Dendritic cell treated with granulocyte-macrophage colony-stimulating factor and Interleukin-4, amounts not matched to agents 40 ng/mL and 50 ng/mL, for 4 days (primary cell): ENCODE measurements around the gene ZFC3H1.

ENCODE experiments used
- H3K27ac Mint-ChIP-seq: one replicate; pipeline ENCODE4 v1.8.0; 2022; ENCODE audit warnings: mild to moderate bottlenecking, mixed read lengths
- H3K27me3 Mint-ChIP-seq: one replicate; pipeline ENCODE4 v1.8.0; 2022; ENCODE audit warnings: mild to moderate bottlenecking, mixed read lengths
- H3K36me3 Mint-ChIP-seq: one replicate; pipeline ENCODE4 v1.8.0; 2022; ENCODE audit warnings: low read depth, mixed read lengths
- H3K4me1 Mint-ChIP-seq: one replicate; pipeline ENCODE4 v1.8.0; 2022; ENCODE audit warnings: low read depth, mixed read lengths
- H3K4me3 Mint-ChIP-seq: one replicate; pipeline ENCODE4 v1.8.0; 2022; ENCODE audit warnings: mild to moderate bottlenecking, moderate library complexity, mixed read lengths
- H3K9me3 Mint-ChIP-seq: one replicate; pipeline ENCODE4 v1.8.0; 2022; ENCODE audit warnings: mixed read lengths
- intact Hi-C: fragments of 100-400 bp; cut with micrococcal nuclease; formaldehyde crosslinking; loops from one replicate; pipeline ENCODE4 v1.15.0; 2022

Gene ZFC3H1

DNA sequence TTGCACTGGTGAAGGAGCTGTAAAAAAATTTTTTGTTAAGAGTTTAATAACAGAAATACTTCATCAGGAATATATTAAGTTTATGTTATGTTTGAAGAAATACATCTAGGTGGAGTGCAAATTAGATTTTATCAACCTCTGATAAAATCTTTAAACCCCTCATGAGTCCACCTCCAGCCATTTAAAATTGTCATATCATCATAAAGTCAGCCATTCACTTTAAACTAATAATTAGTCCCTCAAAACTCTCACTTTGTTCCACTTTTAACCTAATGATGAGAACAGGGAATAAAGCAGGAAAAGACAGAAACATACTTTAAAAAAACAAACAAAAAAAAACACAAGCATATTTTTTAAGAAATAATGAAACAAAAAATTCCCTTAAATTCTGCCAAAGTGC lies 25.1 kb downstream of the ZFC3H1 start:
- Mint-ChIP-seq H3K36me3 (peaks cover 96% of the 10 kb centered on the region), H3K4me1 (peaks cover 11% of the 10 kb centered on the region), H3K27me3 (no peaks in the 10 kb centered on the region), H3K27ac (no peak overlapping the region), H3K9me3 (no peaks in the 10 kb centered on the region), H3K4me3 (no peak overlapping the region)
- intact Hi-C loops: loop anchor here (5.0 kb wide), 1 partner anchor 221 kb away; no protein-coding TSS in a partner anchor

DNA sequence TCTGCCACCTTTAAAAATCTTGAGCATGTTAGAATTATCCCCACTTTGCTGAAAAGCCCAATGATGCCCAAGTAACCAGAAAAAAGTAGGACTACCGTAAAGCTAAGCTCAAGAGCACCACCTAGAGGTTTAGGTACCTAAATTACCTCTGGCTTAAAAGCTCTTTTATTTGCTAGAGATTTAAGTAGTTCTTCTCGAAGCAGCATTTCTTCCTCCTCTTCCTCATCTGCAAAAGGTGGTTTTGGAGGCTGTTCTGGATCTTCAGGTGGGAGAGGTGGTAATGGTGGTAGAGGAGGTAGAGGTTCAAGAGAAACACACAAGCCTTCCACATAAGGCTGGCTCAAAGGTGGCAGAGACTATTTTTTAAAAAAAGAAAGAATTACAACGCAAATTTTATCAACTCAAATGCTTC lies 26.9 kb downstream of the ZFC3H1 start:
- Mint-ChIP-seq H3K27ac (no peak overlapping the region), H3K36me3 (peaks cover 96% of the 10 kb centered on the region), H3K9me3 (no peaks in the 10 kb centered on the region), H3K27me3 (no peaks in the 10 kb centered on the region), H3K4me3 (no peak overlapping the region), H3K4me1 (peaks cover 11% of the 10 kb centered on the region)
- intact Hi-C loops: loop anchor here (5.0 kb wide), 1 partner anchor 219 kb away; no protein-coding TSS in a partner anchor

DNA sequence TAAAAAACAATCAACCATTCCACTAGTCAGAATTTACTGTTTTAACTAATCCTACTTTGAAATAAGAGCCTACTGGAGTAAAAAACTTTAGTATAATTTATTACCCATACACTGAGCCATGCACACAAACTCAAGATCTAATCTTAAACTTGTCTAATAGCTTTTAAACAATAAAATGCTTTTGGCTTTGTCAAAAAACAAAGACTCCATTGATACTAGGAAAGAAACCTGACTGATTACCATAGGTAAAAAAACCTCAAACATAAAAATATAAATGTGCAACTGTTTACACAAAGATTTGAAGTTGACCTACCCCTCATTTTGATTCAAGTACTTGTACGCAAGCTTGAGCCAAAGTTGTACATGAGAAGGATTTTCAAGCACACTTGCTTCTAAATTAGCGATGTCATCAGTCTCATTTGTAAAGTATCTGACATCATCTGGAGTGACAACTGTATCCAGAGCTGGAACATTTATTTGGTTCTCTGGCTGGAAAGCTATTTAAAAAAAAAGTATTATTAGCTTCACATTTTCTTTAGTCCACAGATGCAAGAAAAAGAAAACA lies 36.1 kb downstream of the ZFC3H1 start:
- Mint-ChIP-seq H3K4me3 (no peak overlapping the region), H3K27ac (no peak overlapping the region), H3K36me3 (peaks cover 84% of the 10 kb centered on the region), H3K27me3 (no peaks in the 10 kb centered on the region), H3K4me1 (peaks cover 6% of the 10 kb centered on the region), H3K9me3 (no peaks in the 10 kb centered on the region)
- intact Hi-C loops: no loop called here

DNA sequence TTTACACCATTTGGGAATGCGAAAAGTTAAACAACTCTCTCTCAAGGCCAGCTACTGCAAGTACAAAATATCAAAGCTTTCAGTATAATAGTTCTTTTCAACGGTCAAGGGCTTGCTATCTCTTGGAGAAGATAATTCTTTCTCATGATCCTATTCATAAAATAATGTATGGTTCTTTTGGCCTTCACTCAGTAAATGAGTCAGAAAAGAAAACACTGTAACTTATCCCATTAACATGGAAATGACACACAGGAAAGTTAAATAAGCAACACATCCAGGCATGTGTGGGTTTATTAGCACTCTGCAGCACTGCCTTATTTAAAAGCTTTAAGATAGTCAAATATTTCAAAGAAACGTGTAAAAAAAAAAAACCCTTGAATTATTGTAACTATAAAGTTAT lies 36.9 kb downstream of the ZFC3H1 start:
- Mint-ChIP-seq H3K36me3 (peaks cover 84% of the 10 kb centered on the region), H3K27ac (no peak overlapping the region), H3K4me3 (no peak overlapping the region), H3K27me3 (no peaks in the 10 kb centered on the region), H3K9me3 (no peaks in the 10 kb centered on the region), H3K4me1 (peaks cover 11% of the 10 kb centered on the region)
- intact Hi-C loops: no loop called here

DNA sequence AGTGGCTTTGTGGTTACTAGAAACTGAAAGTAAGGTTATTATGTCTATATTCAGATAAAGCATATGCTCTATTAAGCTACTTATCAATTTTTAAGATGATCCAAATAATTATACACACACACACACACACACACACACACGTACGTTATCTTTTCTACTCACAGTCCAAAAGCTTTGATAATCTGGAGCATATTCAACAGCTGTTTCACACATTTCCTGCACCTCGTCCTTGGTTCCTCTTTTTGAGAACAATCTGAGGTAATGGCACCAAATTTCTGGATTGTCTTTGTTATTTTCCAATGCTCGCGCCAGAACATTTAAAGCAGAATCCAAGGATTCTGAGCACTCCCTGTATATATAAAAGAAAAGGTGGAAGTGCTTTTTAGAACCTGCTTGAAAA lies 37.5 kb downstream of the ZFC3H1 start:
- H3K27me3 Mint-ChIP-seq: no peaks in the 10 kb centered on the region
- intact Hi-C loops: no loop called here
- peak overlapping the region; percentile 52 for H3K27ac Mint-ChIP-seq
- no peaks in the 10 kb centered on the region for H3K9me3 Mint-ChIP-seq
- H3K36me3 Mint-ChIP-seq: peaks cover 89% of the 10 kb centered on the region
- H3K4me3 Mint-ChIP-seq: no peak overlapping the region
- H3K4me1 Mint-ChIP-seq: peaks cover 17% of the 10 kb centered on the region

DNA sequence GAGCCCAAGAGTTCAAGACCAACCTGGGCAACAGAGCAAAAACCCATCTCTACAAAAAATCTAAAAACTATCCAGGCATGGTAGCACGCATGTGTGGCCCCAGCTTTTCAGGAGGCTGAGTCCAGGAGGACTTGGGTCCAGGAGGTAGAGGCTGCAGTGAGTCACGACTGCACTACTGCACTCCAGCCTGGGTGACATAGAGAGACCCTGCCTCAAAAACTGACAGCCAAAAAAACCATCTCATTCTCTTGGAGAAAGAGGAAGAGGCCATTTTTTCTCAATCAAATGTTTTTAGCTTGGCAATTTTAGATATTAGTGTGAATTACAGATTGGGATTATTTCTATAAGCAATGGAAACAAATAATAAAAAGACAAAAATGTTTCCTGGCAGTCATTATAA lies 38.2 kb downstream of the ZFC3H1 start:
- intact Hi-C loops: no loop called here
- H3K4me1 Mint-ChIP-seq: peaks cover 21% of the 10 kb centered on the region
- no peaks in the 10 kb centered on the region for H3K9me3 Mint-ChIP-seq
- H3K27me3 Mint-ChIP-seq: no peaks in the 10 kb centered on the region
- H3K4me3 Mint-ChIP-seq: no peak overlapping the region
- no peak overlapping the region for H3K27ac Mint-ChIP-seq
- peaks cover 89% of the 10 kb centered on the region for H3K36me3 Mint-ChIP-seq

DNA sequence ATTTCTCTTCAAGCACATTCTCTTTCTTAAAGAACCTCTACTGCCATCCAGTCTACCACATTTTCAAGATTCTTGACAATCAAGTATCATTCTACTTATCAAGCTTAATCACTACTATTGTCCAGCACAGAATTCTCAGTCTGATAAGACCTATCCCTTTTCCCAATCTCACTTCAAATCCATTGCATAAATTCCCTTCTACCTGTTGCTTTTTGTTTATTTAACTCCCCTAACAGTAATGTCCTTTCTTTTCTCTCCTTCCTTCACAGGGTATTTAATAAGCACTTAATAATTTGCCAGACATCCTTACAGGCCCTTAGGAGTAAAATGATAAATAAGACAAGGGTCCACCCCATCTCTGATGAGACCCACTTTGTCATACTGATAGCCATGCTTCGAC lies 41.7 kb downstream of the ZFC3H1 start:
- no peak overlapping the region for H3K4me3 Mint-ChIP-seq
- H3K27me3 Mint-ChIP-seq: no peaks in the 10 kb centered on the region
- H3K27ac Mint-ChIP-seq: peak overlapping the region; percentile 21
- H3K9me3 Mint-ChIP-seq: no peaks in the 10 kb centered on the region
- peaks cover 97% of the 10 kb centered on the region for H3K36me3 Mint-ChIP-seq
- H3K4me1 Mint-ChIP-seq: peaks cover 21% of the 10 kb centered on the region
- intact Hi-C loops: no loop called here

DNA sequence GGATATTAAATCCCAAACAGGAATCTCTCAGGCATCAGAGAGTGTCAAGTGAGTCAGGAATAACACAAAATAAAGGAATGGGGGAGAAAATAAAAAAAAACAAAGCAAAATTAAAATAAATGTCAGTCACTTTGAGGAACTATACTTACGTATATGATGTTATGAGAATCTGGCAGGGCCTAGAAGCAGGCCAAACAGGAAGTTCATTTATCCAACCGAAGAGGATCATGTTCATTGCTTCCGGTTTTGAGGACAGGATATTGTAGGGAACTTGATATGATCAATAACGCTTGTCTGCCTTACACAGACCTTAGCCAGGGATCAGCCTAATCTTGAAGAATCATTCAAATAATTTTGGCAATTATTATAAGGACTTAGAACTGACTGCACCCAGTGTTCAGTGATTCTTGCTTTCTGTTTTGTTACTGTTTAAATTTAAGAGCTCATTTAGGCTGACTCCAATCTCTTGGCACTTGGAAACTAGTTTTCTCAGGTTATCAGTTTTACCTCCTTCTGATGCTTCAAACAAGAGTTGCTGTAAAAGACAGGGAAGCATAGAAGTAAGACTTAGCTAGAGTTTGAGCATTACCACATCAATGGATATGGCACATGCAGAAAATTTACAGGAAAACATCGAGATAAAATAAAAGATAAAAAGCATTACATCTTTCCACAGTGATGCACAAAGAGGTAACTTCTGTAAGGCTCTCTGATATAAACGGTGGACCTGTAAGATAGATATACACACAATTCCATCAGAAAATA lies 53.4 kb downstream of the ZFC3H1 start:
- Mint-ChIP-seq H3K36me3 (peaks cover 89% of the 10 kb centered on the region), H3K4me1 (peaks cover 8% of the 10 kb centered on the region), H3K4me3 (no peak overlapping the region), H3K27me3 (no peaks in the 10 kb centered on the region), H3K9me3 (no peaks in the 10 kb centered on the region), H3K27ac (peak overlapping the region; percentile 68)
- intact Hi-C loops: loop anchor here (5.0 kb wide), 1 partner anchor 42 kb away; no protein-coding TSS in a partner anchor

DNA sequence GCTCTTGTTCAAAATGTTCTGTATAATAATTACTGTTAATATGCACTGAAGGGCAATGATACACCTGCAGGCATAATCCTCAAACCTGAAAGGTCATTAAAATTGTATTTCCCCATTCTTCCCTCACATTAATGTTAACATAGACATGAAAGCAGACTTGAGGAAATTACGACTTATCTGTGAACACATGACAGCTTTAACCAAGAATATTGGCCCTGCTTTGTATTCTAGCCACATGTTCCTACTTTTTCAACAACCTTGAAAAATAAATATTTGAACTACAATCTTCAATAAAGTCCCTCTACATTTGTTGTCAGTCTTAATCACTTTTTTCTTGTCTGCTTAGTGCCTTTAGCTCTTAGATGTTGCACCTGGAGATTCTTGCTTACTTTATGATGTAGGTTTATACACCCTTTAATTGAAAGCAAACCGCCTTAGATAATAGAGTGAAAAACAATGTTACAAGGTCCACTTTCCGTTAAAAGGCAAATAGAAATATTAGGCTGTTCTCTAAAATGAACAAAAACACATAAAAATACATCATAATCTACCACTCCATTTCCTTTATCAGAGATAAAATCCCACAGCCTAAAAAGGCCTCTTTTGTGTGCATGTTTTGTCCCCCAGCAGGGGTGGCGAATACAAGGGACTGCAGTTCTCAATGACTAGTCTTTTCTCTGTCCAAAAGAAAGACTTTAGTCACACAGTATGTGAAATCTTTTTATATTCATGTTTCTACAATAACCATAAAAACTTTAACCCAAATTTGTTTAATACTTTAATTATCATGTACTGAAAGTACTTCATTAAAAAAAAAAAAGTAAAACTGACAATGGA lies 55.9 kb downstream of the ZFC3H1 start:
- Mint-ChIP-seq H3K27me3 (no peaks in the 10 kb centered on the region), H3K9me3 (no peaks in the 10 kb centered on the region), H3K4me3 (no peak overlapping the region), H3K27ac (no peak overlapping the region), H3K4me1 (peaks cover 8% of the 10 kb centered on the region), H3K36me3 (peaks cover 78% of the 10 kb centered on the region)
- intact Hi-C loops: no loop called here

DNA sequence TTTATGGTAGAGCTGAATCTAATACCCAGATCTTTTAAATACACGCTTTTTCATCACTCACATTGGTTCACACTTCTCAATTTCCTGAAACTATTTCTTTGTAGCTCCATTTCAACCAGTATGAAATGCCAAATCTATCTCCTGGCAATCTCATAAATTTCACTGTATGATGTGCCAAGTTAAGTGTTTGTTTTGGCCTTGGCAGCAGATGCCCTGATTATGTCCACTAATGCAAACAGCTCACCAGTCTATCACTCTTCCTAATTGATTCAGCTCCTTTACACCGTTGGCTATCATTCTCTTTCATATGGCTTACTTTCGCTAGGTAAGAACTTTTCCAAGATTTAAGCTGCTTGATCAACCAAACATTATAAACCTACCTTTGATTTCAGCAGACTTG lies 58.6 kb downstream of the ZFC3H1 start:
- Mint-ChIP-seq H3K36me3 (peaks cover 51% of the 10 kb centered on the region), H3K4me1 (peaks cover 4% of the 10 kb centered on the region), H3K4me3 (no peak overlapping the region), H3K27ac (no peak overlapping the region), H3K9me3 (peaks cover 13% of the 10 kb centered on the region), H3K27me3 (no peaks in the 10 kb centered on the region)
- intact Hi-C loops: no loop called here

DNA sequence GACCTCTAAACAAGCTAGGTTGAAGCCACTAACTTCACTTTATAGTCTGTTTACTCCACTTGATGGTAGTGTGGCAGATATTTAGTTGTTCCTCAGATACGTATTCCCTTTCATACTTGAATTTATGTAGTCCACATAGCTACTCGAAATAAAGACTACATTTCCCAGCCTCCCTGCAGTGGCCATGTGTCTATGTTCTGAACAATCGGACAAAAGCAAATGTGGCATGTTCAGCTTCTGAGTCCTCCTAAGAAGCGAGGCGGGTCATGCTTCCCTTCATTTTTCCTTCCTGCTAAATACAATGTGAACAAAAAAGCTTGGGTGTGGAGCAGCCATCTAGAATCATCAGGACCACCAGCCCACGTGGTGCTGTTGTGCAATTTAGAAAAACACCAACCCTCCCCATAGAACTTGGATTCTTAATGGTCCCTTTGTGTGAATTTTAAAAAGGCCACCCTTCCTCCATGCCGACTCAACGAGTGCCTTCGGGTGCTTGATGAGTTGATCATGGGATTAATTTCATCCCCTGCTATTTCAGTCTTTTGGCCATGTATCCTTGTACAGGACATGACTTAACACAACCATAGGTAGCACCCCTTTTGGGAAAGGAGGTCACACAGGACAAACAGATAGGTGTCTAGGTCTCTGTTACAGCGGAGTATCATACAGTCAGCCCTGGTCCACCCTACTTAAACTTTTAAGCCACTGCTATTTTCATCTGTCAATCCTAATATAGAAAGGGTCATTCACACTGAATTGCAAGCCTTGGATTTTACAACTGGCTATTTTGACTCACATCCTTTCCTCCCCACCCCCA lies 60.7 kb downstream of the ZFC3H1 start:
- intact Hi-C loops: no loop called here
- H3K27ac Mint-ChIP-seq: no peak overlapping the region
- no peaks in the 10 kb centered on the region for H3K4me1 Mint-ChIP-seq
- H3K4me3 Mint-ChIP-seq: no peak overlapping the region
- peaks cover 27% of the 10 kb centered on the region for H3K9me3 Mint-ChIP-seq
- H3K27me3 Mint-ChIP-seq: no peaks in the 10 kb centered on the region
- peaks cover 33% of the 10 kb centered on the region for H3K36me3 Mint-ChIP-seq

DNA sequence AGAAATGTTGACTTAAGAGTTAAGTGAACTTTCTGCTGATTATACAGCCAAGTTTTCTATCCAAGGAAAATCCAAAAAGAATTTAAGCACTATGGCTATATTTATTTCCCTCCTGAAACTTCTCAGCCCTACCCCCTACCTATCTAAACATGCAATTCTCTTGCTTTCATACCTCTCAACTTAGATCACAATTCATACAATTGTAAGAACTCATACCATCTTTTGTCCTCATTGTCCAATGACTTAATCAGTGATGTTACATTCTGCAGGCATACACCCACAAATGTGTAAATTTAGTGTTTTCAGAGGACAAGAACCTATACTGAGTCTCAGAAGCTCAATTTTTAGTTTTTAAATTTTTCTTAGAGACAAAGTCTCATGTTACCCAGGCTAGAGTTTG lies 62.1 kb downstream of the ZFC3H1 start:
- peaks cover 18% of the 10 kb centered on the region for H3K36me3 Mint-ChIP-seq
- intact Hi-C loops: no loop called here
- no peaks in the 10 kb centered on the region for H3K27me3 Mint-ChIP-seq
- no peak overlapping the region for H3K4me3 Mint-ChIP-seq
- H3K9me3 Mint-ChIP-seq: peaks cover 27% of the 10 kb centered on the region
- H3K27ac Mint-ChIP-seq: no peak overlapping the region
- H3K4me1 Mint-ChIP-seq: no peaks in the 10 kb centered on the region

DNA sequence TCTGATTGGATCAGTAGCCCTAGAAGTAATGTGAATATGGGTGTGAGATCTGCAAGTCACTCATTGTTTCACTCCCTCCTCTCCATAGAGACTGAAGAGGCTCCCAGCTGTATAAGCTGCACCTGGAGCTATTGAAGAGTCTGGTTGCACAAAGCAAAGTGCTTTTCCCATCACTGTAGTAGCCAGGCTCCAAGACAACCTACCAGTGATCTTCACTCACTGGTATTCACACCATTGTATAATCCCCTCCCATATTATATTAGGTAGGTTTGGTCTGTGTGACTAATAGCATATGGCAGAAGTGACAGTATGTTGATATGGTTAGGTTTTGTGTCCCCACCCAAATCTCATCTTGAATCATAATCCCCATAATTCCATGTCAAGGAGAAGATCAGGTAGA lies 64.4 kb downstream of the ZFC3H1 start:
- H3K9me3 Mint-ChIP-seq: peaks cover 27% of the 10 kb centered on the region
- intact Hi-C loops: no loop called here
- no peak overlapping the region for H3K4me3 Mint-ChIP-seq
- H3K27me3 Mint-ChIP-seq: no peaks in the 10 kb centered on the region
- no peak overlapping the region for H3K27ac Mint-ChIP-seq
- no peaks in the 10 kb centered on the region for H3K4me1 Mint-ChIP-seq
- no peaks in the 10 kb centered on the region for H3K36me3 Mint-ChIP-seq
